Endodermal cell (in vitro differentiated cells): Measurements from ENCODE around the gene SCFD2. TPM values are rescaled to one million over a fixed set of nuclear protein-coding genes. Genes with fewer than 3 reads are reported as not detected.

Experiments used
- DNase-seq: peaks from one replicate; pipeline ENCODE4 v3.0.0-alpha.2; 2017
- H3K27ac ChIP-seq: 2 replicates; pipeline ENCODE4 v1.5.1; 2013; ENCODE audit warnings: mild to moderate bottlenecking, low read depth, low read length, moderate library complexity
- H3K27me3 ChIP-seq: 2 replicates; pipeline ENCODE4 v1.6.1; 2013; ENCODE audit warnings: mild to moderate bottlenecking, low read length, moderate library complexity; ENCODE audit not compliant: insufficient read depth, control insufficient read depth, poor library complexity, severe bottlenecking
- H3K36me3 ChIP-seq: 2 replicates; pipeline ENCODE4 v1.7.0; 2013; ENCODE audit warnings: mild to moderate bottlenecking, low read length, moderate library complexity; ENCODE audit not compliant: control insufficient read depth, insufficient read depth
- H3K4me1 ChIP-seq: one replicate; pipeline ENCODE4 v1.7.0; 2013; ENCODE audit warnings: low read length; ENCODE audit not compliant: control insufficient read depth, insufficient read depth
- H3K4me3 ChIP-seq: 2 replicates; pipeline ENCODE4 v1.5.1; 2013; ENCODE audit warnings: mild to moderate bottlenecking, low read length, moderate library complexity
- H3K9ac ChIP-seq: 2 replicates; pipeline ENCODE4 v1.6.1; 2013; ENCODE audit warnings: mild to moderate bottlenecking, low read length, moderate library complexity; ENCODE audit not compliant: poor library complexity, severe bottlenecking; ENCODE audit errors: extremely low read depth
- H3K9me3 ChIP-seq: 2 replicates; pipeline ENCODE4 v1.6.1; 2013; ENCODE audit warnings: mild to moderate bottlenecking, low read length, moderate library complexity; ENCODE audit not compliant: control insufficient read depth
- H3K27ac Mint-ChIP-seq: 2 replicates; pipeline ENCODE4 v1.8.0; 2020; ENCODE audit warnings: mixed read lengths
- H3K27me3 Mint-ChIP-seq: 2 replicates; pipeline ENCODE4 v1.8.0; 2021; ENCODE audit warnings: mild to moderate bottlenecking, mixed read lengths; ENCODE audit not compliant: insufficient read depth
- H3K36me3 Mint-ChIP-seq: 2 replicates; pipeline ENCODE4 v1.8.0; 2020; ENCODE audit warnings: low read depth, mixed read lengths
- H3K4me1 Mint-ChIP-seq: 2 replicates; pipeline ENCODE4 v1.8.0; 2020; ENCODE audit warnings: mixed read lengths
- H3K4me3 Mint-ChIP-seq: 2 replicates; pipeline ENCODE4 v1.8.0; 2020; ENCODE audit warnings: mild to moderate bottlenecking, moderate library complexity, mixed read lengths
- H3K9me3 Mint-ChIP-seq: 2 replicates; pipeline ENCODE4 v1.8.0; 2020; ENCODE audit warnings: mild to moderate bottlenecking, mixed read lengths
- whole genome bisulfite sequencing, 2 experiments: methylation state at CpG; one replicate each; pipeline versions ENCODE4 v1.1.5 to v1.1.7; 2013; ENCODE audit warnings: missing lambda C conversion rate in 2 of 2, mixed read lengths in 1 of 2; ENCODE audit not compliant: insufficient coverage in 1 of 2, insufficient read length in 1 of 2; 5-methylcytosine and 5-hydroxymethylcytosine counted together
- total RNA-seq, 2 donors: library from RNA; stranded (reverse); fragmentation: NEBNext Ultra II Directional in 1 of 2; extraction: Animal tissue kit (Norgen Biotek cat#: 25700) in 1 of 2; gene quantifications; 2 replicates in 1 of 2; 3 replicates in 1 of 2; pipeline ENCODE4 v1.2.1, GENCODE V29; 2021
- TF ChIP-seq, protein P1 (sequence below): fragments of 200-600 bp; sonication (generic); conservative IDR thresholded peaks from 2 replicates; pipeline ENCODE4 v1.5.0; 2021; ENCODE audit warnings: antibody characterized with exemption, mild to moderate bottlenecking

The SCFD2 gene
- total RNA-seq, 2 donors from 2014 or later: 5.7 to 6.5 TPM

DNA sequence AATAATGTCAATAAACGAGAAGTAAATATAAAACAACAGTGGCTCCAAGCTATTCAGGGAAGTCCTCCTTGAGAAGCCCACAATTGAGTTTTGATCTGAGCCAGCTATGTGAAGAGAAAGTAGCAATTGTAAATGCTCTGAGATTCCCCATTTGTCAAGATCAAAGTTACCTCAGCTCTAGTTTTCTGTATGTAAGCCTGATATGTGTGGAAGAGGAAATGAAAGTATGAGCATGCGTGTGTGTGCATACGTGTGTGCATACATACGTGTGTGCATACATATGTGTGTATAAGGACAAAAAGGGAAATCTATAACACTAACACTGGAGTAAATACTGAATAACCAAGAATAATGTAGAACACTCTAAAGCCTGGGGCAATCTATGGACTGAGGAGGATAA is 130.3 kb downstream of the SCFD2 start:
- H3K4me1 Mint-ChIP-seq: no peaks in the 10 kb centered on the region
- Histone ChIP-seq H3K36me3 (no peaks in the 10 kb centered on the region), H3K9me3 (no peaks in the 10 kb centered on the region), H3K27ac (no peak overlapping the region), H3K4me1 (no peaks in the 10 kb centered on the region), H3K27me3 (no peaks in the 10 kb centered on the region), H3K9ac (no peak overlapping the region), H3K4me3 (no peak overlapping the region)
- no peak overlapping the region for H3K27ac Mint-ChIP-seq
- no peaks in the 10 kb centered on the region for H3K27me3 Mint-ChIP-seq
- TF ChIP-seq, protein P1, sequence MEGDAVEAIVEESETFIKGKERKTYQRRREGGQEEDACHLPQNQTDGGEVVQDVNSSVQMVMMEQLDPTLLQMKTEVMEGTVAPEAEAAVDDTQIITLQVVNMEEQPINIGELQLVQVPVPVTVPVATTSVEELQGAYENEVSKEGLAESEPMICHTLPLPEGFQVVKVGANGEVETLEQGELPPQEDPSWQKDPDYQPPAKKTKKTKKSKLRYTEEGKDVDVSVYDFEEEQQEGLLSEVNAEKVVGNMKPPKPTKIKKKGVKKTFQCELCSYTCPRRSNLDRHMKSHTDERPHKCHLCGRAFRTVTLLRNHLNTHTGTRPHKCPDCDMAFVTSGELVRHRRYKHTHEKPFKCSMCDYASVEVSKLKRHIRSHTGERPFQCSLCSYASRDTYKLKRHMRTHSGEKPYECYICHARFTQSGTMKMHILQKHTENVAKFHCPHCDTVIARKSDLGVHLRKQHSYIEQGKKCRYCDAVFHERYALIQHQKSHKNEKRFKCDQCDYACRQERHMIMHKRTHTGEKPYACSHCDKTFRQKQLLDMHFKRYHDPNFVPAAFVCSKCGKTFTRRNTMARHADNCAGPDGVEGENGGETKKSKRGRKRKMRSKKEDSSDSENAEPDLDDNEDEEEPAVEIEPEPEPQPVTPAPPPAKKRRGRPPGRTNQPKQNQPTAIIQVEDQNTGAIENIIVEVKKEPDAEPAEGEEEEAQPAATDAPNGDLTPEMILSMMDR: no peak
- 97% methylated on average over 4 of the region's 4 CpGs; no CpG with 5 or more reads in 1 of the 2 experiments for WGBS, 2 experiments
- peaks cover 14% of the 10 kb centered on the region for H3K9me3 Mint-ChIP-seq
- H3K36me3 Mint-ChIP-seq: peaks cover 3% of the 10 kb centered on the region
- no peak for DNase-seq
- H3K4me3 Mint-ChIP-seq: no peak overlapping the region

DNA sequence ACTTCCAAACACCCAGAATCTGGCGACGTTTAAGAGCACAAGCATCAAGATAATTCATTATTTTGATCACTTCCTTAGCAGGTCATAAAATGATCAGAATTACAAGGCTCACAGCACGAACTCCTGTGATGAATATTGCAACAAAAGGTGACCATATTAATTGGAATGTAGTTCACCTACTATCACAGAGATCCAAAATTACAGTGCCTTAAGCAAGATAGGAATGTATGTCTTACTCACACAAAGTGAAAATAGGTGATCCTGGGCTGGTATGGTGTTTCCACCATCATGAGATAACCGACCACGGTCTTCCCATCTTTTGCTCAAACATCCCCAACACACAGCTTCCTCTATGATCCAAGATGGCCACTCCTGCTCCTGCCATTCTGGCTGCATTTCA is 131.2 kb downstream of the SCFD2 start:
- Mint-ChIP-seq H3K27me3 (no peaks in the 10 kb centered on the region), H3K36me3 (peaks cover 2% of the 10 kb centered on the region)
- 86 to 89% methylated on average over 3 to 5 of the region's 5 CpGs for WGBS, 2 experiments

DNA sequence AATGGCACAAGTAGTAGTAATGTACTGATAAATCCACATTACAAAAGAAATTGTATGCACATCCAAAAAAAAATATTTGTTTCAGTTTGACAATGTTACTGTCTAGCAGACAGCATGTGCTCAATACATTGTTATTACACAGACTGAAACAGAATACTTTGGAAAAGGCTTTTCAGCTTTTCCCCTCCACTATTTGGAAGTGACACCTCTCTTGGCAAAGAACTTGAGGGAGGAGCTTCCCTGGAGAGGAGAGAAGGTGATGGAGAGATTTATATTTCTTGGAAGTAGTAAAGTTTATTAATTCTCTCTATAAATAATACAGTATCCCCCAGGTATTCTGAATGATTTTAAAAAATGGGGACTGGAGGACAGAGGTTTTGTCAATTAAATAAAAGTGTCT is 131.8 kb downstream of the SCFD2 start:
- no peak overlapping the region for H3K27ac Mint-ChIP-seq
- H3K9me3 ChIP-seq: no peaks in the 10 kb centered on the region
- H3K9ac ChIP-seq: no peak overlapping the region

More for the DNA sequence above, 131.2 kb downstream of the SCFD2 start:
- no peak overlapping the region for H3K27ac ChIP-seq
- no peaks in the 10 kb centered on the region for H3K4me1 Mint-ChIP-seq
- TF ChIP-seq, protein P1: no peak
- peaks cover 6% of the 10 kb centered on the region for H3K9me3 Mint-ChIP-seq
- H3K27me3 ChIP-seq: no peaks in the 10 kb centered on the region
- DNase-seq: no peak
- H3K4me3 Mint-ChIP-seq: no peak overlapping the region
- H3K9me3 ChIP-seq: no peaks in the 10 kb centered on the region
- no peaks in the 10 kb centered on the region for H3K4me1 ChIP-seq
- no peak overlapping the region for H3K27ac Mint-ChIP-seq
- no peak overlapping the region for H3K9ac ChIP-seq
- no peaks in the 10 kb centered on the region for H3K36me3 ChIP-seq
- no peak overlapping the region for H3K4me3 ChIP-seq

More for the DNA sequence above, 131.8 kb downstream of the SCFD2 start:
- Mint-ChIP-seq H3K4me1 (no peaks in the 10 kb centered on the region), H3K36me3 (no peaks in the 10 kb centered on the region), H3K27me3 (no peaks in the 10 kb centered on the region), H3K4me3 (no peak overlapping the region), H3K9me3 (peaks cover under 1% of the 10 kb centered on the region)
- H3K27me3 ChIP-seq: no peaks in the 10 kb centered on the region
- TF ChIP-seq, protein P1: no peak
- H3K4me3 ChIP-seq: no peak overlapping the region
- H3K27ac ChIP-seq: no peak overlapping the region
- H3K4me1 ChIP-seq: no peaks in the 10 kb centered on the region
- H3K36me3 ChIP-seq: no peaks in the 10 kb centered on the region
- DNase-seq: no peak
